Lower leg skin (tissue), 3 donors: ENCODE results near the gene DGKI.

ENCODE experiments used
- CTCF ChIP-seq, 3 donors: fragments of 450-650 bp; IDR thresholded peaks; one replicate each; pipeline ENCODE4 v1.5.1; 2016; ENCODE audit warnings: antibody characterized with exemption in 3 of 3, mild to moderate bottlenecking in 3 of 3, moderate library complexity in 2 of 3
- POLR2A ChIP-seq, 2 donors: fragments of 450-650 bp; IDR thresholded peaks; one replicate each; pipeline ENCODE4 v1.6.1; 2016 to 2017; ENCODE audit warnings: antibody characterized with exemption in 2 of 2, mild to moderate bottlenecking in 1 of 2, moderate library complexity in 1 of 2

DNA sequence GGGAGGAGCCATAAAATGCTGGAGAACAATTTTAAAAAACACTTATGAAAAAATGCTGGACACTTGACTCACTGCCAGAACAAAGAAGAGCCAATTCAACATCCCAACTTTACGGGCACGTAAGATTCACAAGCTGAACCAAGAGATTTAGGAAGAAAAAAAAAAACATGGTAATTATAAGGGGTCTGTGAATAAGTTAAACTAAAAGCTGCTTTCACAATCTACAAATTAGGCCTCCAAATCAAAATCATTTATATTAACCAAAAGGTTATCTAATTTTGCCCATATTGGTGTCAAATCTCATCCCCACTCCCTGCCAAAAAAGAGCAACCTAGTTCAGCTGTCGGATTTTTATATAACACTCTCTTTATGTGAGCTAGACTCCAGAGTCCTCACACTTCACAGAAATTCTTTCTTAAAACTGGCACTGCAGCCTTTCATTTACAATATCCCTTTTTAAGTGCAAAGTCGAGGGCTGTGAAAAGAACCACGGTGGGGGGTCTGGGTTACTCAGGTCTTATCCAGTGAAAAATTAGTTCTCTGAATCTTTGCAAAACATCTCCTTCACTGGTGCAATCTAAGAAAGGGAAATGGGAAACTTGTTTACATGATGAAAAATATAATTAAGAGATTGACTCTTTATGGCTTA is 30.4 kb upstream of the DGKI start:
- TF ChIP-seq CTCF (IDR thresholded peaks at IDR 0.05): no peak
- no peak for TF ChIP-seq POLR2A (IDR thresholded peaks at IDR 0.05)
